ENCODE results near the gene SEZ6L2.
"Not testable (repeated sequence)": the region's sequence is repeated elsewhere in the genome, so short reads cannot be mapped to it uniquely, and the experiment has no call there.

GRCh38 chr16:29931750-29932149, 32.4 kb upstream of the SEZ6L2 start:
- TF ChIP-seq CTCF (IDR thresholded peaks at IDR 0.05; ENCODE audit: low read depth, low read length); EZH2phosphoT487 (IDR thresholded peaks at IDR 0.05; ENCODE audit: low read depth): not testable (repeated sequence)
